Lower lobe of right lung (tissue), 2 donors: Measurements from ENCODE around the gene ESYT2. TPM values are rescaled to one million over a fixed set of nuclear protein-coding genes. Genes with fewer than 3 reads are reported as not detected.
A peak's percentile ranks its signal among the peaks of the same experiment; 100 is the strongest.

Experiments used
- ATAC-seq, 2 donors: fragments of 200-7000 bp; cut with Tn5 transposase; one replicate each; pipeline ENCODE4 v1.9.1; 2020 to 2022; ENCODE audit warnings: mild to moderate bottlenecking in 2 of 2, moderate library complexity in 2 of 2
- DNase-seq: peaks from one replicate; pipeline ENCODE4 v3.0.0-alpha.2; 2020
- H3K27ac ChIP-seq: fragments of 200-600 bp; one replicate; pipeline ENCODE4 v1.8.0; 2022
- H3K27me3 ChIP-seq: fragments of 200-600 bp; one replicate; pipeline ENCODE4 v1.8.0; 2022; ENCODE audit warnings: low read depth
- H3K36me3 ChIP-seq: fragments of 200-600 bp; one replicate; pipeline ENCODE4 v1.8.0; 2022; ENCODE audit warnings: mild to moderate bottlenecking
- H3K4me1 ChIP-seq: fragments of 200-600 bp; one replicate; pipeline ENCODE4 v1.8.0; 2022
- H3K4me3 ChIP-seq: fragments of 200-600 bp; one replicate; pipeline ENCODE4 v1.8.0; 2022; ENCODE audit warnings: mild to moderate bottlenecking
- H3K9me3 ChIP-seq: fragments of 200-600 bp; one replicate; pipeline ENCODE4 v1.8.0; 2022
- intact Hi-C: fragments of 100-400 bp; cut with DNase I; formaldehyde crosslinking; loops from one replicate; pipeline ENCODE4 v1.11.0; 2022
- total RNA-seq: library from RNA; stranded (reverse); fragmentation: NEBNext Ultra II Directional; extraction: Animal tissue kit (Norgen Biotek cat#: 25700); gene quantifications from one replicate; pipeline ENCODE4 v1.2.1, GENCODE V29; 2021
- TF ChIP-seq, protein P1 (sequence below): fragments of 200-600 bp; IDR thresholded peaks from one replicate; pipeline ENCODE4 v1.8.0; 2022; ENCODE audit warnings: antibody characterized with exemption, mild to moderate bottlenecking
- donor health status: DM: no; HTN: yes; CAD: no; lungs with severe emphysema.

The ESYT2 gene
- total RNA-seq, 1 donor from 2014 or later, result 55.5 TPM

DNA sequence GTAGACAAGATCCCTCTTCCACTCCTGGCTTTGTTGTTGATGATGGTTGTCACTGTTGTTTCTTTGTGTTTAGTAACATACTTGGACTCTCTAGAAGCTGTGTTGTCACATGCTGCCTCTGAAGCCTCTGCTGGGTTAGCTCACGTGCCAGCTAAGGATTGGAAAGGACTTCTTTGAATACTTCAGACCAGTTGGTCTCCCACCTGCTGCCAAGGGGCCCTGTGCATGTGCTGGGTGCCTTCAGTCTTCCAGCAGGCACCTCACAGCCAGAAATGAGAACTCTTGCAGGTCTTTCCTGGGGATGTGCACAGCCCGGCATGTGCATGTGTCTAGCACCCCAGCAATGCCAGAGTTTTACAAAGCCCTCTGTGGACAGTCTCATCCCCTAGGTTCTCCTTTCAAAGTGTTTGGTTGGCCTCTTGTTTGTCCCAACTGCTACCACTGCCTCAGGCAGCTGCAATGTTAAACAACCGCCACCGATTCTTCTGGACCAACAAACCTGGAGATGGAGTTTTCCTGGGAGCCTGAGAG lies 103.0 kb downstream of the ESYT2 start:
- Histone ChIP-seq H3K9me3 (no peaks in the 10 kb centered on the region), H3K27ac (no peak overlapping the region), H3K36me3 (no peaks in the 10 kb centered on the region), H3K4me1 (no peaks in the 10 kb centered on the region), H3K27me3 (no peaks in the 10 kb centered on the region), H3K4me3 (no peak overlapping the region)
- DNase-seq, result no peak
- TF ChIP-seq, protein P1, sequence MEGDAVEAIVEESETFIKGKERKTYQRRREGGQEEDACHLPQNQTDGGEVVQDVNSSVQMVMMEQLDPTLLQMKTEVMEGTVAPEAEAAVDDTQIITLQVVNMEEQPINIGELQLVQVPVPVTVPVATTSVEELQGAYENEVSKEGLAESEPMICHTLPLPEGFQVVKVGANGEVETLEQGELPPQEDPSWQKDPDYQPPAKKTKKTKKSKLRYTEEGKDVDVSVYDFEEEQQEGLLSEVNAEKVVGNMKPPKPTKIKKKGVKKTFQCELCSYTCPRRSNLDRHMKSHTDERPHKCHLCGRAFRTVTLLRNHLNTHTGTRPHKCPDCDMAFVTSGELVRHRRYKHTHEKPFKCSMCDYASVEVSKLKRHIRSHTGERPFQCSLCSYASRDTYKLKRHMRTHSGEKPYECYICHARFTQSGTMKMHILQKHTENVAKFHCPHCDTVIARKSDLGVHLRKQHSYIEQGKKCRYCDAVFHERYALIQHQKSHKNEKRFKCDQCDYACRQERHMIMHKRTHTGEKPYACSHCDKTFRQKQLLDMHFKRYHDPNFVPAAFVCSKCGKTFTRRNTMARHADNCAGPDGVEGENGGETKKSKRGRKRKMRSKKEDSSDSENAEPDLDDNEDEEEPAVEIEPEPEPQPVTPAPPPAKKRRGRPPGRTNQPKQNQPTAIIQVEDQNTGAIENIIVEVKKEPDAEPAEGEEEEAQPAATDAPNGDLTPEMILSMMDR, result no peak
- intact Hi-C loops, result no loop called here
- ATAC-seq, result no peak

DNA sequence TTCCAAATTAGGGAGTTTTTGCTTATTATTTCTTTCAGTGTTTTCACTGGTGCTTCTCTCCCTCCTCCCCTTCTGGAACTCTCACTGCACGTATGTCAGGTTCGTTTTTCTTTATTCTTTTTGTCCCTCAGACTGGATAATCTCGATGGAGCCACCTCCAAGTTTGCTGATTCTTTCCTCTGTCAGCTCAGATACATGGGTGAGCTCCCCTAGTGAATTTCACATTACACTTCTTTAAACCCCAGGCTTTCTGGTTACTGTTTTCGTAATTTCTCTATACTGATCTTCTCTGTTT lies 103.9 kb downstream of the ESYT2 start:
- ATAC-seq (no peak), DNase-seq (no peak)
- H3K27ac ChIP-seq, result no peak overlapping the region
- H3K9me3 ChIP-seq, result no peaks in the 10 kb centered on the region
- H3K4me1 ChIP-seq, result no peaks in the 10 kb centered on the region
- no peaks in the 10 kb centered on the region for H3K36me3 ChIP-seq
- TF ChIP-seq, protein P1, result no peak
- intact Hi-C loops, result no loop called here
- no peaks in the 10 kb centered on the region for H3K27me3 ChIP-seq
- H3K4me3 ChIP-seq, result no peak overlapping the region

DNA sequence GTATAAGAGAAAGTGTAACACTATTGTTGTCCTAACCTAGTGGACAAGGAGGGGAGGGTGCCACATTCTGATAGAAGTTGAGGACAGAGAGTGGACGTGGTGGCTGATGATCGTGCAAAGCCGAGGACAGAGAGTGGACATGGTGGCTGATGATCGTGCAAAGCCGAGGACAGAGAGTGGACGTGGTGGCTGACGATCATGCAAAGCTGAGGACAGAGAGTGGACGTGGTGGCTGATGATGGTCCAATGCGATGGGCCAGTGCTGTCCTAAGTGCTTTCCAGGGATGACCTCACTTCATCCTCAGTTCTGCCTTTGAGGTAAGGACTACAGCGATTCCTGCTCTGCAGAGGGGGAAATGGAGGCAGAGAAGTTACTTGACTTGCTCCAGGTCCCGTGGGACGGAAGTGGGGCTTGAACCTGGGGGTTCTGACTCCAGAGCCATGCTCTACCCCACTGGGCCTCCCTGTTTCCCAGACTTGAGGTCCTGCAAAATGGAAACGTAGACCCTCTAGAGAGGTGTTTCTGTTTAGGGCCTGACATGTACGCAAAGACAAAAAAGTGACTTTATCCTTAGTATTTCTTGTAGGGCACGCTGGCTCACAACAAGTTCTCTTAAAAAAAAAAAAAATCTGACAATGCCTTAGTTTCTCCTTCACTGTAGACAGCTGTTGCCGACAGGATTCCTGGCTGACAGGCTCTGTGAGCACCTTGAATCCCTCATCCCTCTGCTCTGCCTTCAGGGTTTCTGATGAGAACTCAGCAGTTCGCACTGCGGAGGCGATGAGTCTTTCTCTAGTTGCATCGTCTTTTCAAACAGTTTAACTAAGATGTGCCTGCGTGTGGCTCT lies 104.4 kb downstream of the ESYT2 start:
- DNase-seq (no peak), ATAC-seq (no peak)
- intact Hi-C loops, result no loop called here
- H3K4me1 ChIP-seq, result no peaks in the 10 kb centered on the region
- TF ChIP-seq, protein P1, result no peak
- no peak overlapping the region for H3K4me3 ChIP-seq
- H3K9me3 ChIP-seq, result no peaks in the 10 kb centered on the region
- no peaks in the 10 kb centered on the region for H3K27me3 ChIP-seq
- H3K36me3 ChIP-seq, result no peaks in the 10 kb centered on the region
- H3K27ac ChIP-seq, result no peak overlapping the region

DNA sequence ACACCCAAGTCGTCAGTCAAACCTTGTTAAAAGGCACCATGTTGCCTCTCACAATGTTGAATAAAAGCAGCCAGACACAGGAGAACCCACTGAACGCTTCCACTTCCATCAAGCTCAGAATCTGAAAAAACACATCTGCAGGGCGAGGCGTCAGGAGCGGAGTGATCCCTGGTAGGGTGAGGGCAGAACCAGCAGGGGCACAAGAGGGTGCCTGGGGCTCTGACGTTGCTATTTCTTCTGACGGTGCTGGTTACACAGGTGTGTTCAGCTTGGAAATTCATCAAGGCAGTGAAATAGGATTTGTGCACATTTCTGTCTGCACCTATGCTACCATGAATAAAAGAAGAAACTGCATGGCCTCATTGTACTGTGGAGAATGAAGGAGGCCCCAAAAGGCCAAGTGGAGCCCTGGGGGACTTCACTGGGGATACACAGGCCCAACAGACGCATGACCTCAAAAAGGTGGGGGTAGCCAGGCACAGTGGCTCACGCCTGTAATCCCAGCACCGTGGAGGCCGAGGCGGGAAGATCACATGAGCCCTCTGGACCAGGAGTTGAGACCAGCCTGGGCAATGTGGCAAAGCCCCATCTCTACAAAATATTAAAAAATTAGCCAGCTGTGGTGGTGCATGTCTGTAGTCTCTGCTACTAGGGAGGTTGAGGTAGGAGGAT lies 105.5 kb downstream of the ESYT2 start:
- intact Hi-C loops, result no loop called here
- DNase-seq, result no peak
- TF ChIP-seq, protein P1, result no peak
- Histone ChIP-seq H3K4me3 (no peak overlapping the region), H3K36me3 (no peaks in the 10 kb centered on the region), H3K27me3 (no peaks in the 10 kb centered on the region), H3K27ac (no peak overlapping the region), H3K4me1 (no peaks in the 10 kb centered on the region), H3K9me3 (no peaks in the 10 kb centered on the region)
- peak in 1 of 2 donors; percentile 27 for ATAC-seq

DNA sequence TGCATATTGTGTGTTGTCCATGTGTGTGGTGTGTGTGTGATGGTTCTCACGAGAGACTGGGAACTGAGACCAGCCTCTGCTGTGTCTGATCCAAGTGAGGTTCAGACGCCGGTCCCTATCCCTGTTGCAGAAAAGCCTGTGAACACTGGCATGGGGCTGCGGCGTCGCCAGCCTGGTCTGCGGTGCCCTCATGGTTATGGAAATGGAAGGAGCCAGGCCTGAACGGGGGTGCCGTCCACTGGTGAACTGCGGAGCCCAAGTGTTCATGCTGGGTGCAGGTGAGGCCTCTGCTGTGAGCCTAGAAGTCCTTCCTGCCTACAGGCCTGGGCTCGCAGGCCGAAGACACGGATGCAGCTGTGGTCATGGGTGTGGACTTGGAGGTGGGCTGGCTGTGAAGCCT lies 106.0 kb downstream of the ESYT2 start:
- Histone ChIP-seq H3K27me3 (no peaks in the 10 kb centered on the region), H3K4me1 (no peaks in the 10 kb centered on the region), H3K9me3 (no peaks in the 10 kb centered on the region), H3K36me3 (no peaks in the 10 kb centered on the region), H3K4me3 (no peak overlapping the region), H3K27ac (no peak overlapping the region)
- intact Hi-C loops, result no loop called here
- no peak for DNase-seq
- TF ChIP-seq, protein P1, result no peak
- ATAC-seq, result no peak
